ENCODE data around the gene DFFA.

DNA sequence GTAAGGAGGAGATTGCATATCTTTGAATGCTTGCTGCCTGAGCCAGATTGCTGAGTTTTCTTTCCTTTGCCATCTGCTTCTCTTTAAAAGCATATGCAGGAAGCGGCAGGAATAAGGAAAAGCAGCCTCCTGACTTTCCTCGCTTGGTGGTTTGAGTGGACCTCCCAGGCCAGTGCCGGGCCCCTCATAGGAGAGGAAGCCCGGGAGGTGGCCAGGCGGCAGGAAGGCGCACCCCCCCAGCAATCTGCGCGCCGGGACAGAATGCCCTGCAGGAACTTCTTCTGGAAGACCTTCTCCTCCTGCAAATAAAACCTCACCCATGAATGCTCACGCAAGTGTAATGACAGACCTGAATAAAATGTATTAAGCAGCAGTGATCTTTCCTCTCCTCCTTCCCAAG is 21.0 kb downstream of the DFFA start:
- TF ChIP-seq, protein P1, sequence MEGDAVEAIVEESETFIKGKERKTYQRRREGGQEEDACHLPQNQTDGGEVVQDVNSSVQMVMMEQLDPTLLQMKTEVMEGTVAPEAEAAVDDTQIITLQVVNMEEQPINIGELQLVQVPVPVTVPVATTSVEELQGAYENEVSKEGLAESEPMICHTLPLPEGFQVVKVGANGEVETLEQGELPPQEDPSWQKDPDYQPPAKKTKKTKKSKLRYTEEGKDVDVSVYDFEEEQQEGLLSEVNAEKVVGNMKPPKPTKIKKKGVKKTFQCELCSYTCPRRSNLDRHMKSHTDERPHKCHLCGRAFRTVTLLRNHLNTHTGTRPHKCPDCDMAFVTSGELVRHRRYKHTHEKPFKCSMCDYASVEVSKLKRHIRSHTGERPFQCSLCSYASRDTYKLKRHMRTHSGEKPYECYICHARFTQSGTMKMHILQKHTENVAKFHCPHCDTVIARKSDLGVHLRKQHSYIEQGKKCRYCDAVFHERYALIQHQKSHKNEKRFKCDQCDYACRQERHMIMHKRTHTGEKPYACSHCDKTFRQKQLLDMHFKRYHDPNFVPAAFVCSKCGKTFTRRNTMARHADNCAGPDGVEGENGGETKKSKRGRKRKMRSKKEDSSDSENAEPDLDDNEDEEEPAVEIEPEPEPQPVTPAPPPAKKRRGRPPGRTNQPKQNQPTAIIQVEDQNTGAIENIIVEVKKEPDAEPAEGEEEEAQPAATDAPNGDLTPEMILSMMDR (IDR thresholded peaks at IDR 0.05), result no peak
- TF ChIP-seq ZFX (IDR thresholded peaks at IDR 0.05; ENCODE audit: borderline replicate concordance), result no peak
